HEK293 (cell line): ENCODE data around the gene METTL16.

Experiments
- CTCF ChIA-PET: fragments of 350-600 bp; formaldehyde crosslinking; extraction: SDS; loops from one replicate; lab custom pipeline; 2021; ENCODE audit warnings: antibody characterized with exemption; lab: Yijun Ruan, JAX
- POLR2A ChIA-PET: fragments of 300-600 bp; formaldehyde crosslinking; extraction: SDS; loops from one replicate; lab custom pipeline; 2020; ENCODE audit warnings: antibody characterized with exemption, inconsistent platforms; lab: Yijun Ruan, JAX
- H3K27ac ChIP-seq: fragments of 200-500 bp; sonication (Bioruptor generic); 2 replicates; pipeline ENCODE4 v1.5.1; 2014; ENCODE audit warnings: low read depth, low read length, control low read depth, inconsistent platforms; ENCODE audit errors: extremely low read depth
- H3K36me3 ChIP-seq, 2 experiments: fragments of 200-500 bp in 1 of 2; sonication (Bioruptor generic) in 1 of 2; 1 replicate in 1 of 2; 2 replicates in 1 of 2; pipeline ENCODE4 v1.5.1; 2014 to 2017; ENCODE audit warnings: inconsistent platforms in 2 of 2, low read length in 2 of 2; ENCODE audit not compliant: control insufficient read depth in 2 of 2, insufficient read depth in 1 of 2
- H3K4me1 ChIP-seq: fragments of 200-500 bp; sonication (Bioruptor generic); 2 replicates; pipeline ENCODE4 v1.5.1; 2014; ENCODE audit warnings: mild to moderate bottlenecking, low read length, inconsistent platforms; ENCODE audit not compliant: control insufficient read depth, insufficient read depth
- H3K4me3 ChIP-seq: 2 replicates; pipeline ENCODE4 v1.5.1; 2011; ENCODE audit warnings: low read depth, mild to moderate bottlenecking, control low read depth, low read length, moderate library complexity
- H3K9me3 ChIP-seq: fragments of 200-500 bp; sonication (Bioruptor generic); 2 replicates; pipeline ENCODE4 v1.5.1; 2014; ENCODE audit warnings: low read depth, low read length, inconsistent platforms; ENCODE audit not compliant: control insufficient read depth, insufficient read depth
- GLIS1 ChIP-seq: fragments of 450-650 bp; formaldehyde crosslinking; IDR thresholded peaks from 2 replicates; pipeline ENCODE4 v1.5.1; 2016; ENCODE audit warnings: missing biosample characterization, missing genetic modification characterization
- INSM2 ChIP-seq: fragments of 450-650 bp; formaldehyde crosslinking; IDR thresholded peaks from 2 replicates; pipeline ENCODE4 v1.5.1; 2016; ENCODE audit warnings: missing biosample characterization, missing genetic modification characterization
- MYNN ChIP-seq: fragments of 450-650 bp; formaldehyde crosslinking; IDR thresholded peaks from 2 replicates; pipeline ENCODE4 v1.5.1; 2016; ENCODE audit warnings: missing biosample characterization, missing genetic modification characterization, borderline replicate concordance
- OSR2 ChIP-seq: fragments of 450-650 bp; formaldehyde crosslinking; IDR thresholded peaks from 2 replicates; pipeline ENCODE4 v1.5.1; 2016; ENCODE audit warnings: missing biosample characterization, missing genetic modification characterization
- PATZ1 ChIP-seq: fragments of 450-650 bp; formaldehyde crosslinking; IDR thresholded peaks from 2 replicates; pipeline ENCODE4 v1.5.1; 2016; ENCODE audit warnings: missing biosample characterization, missing genetic modification characterization
- RBAK ChIP-seq: fragments of 450-650 bp; formaldehyde crosslinking; IDR thresholded peaks from 2 replicates; pipeline ENCODE4 v1.5.1; 2016; ENCODE audit warnings: missing biosample characterization, missing genetic modification characterization
- REPIN1 ChIP-seq: fragments of 450-650 bp; formaldehyde crosslinking; IDR thresholded peaks from 2 replicates; pipeline ENCODE4 v1.5.1; 2017; ENCODE audit warnings: missing biosample characterization, missing genetic modification characterization, low read depth
- SCRT2 ChIP-seq: fragments of 450-650 bp; formaldehyde crosslinking; IDR thresholded peaks from 2 replicates; pipeline ENCODE4 v1.5.1; 2016; ENCODE audit warnings: missing biosample characterization, missing genetic modification characterization
- ZNF211 ChIP-seq: fragments of 450-650 bp; formaldehyde crosslinking; IDR thresholded peaks from 2 replicates; pipeline ENCODE4 v1.5.1; 2016; ENCODE audit warnings: low read depth, missing biosample characterization, missing genetic modification characterization
- ZNF221 ChIP-seq: fragments of 450-650 bp; formaldehyde crosslinking; IDR thresholded peaks from 2 replicates; pipeline ENCODE4 v1.5.1; 2017; ENCODE audit warnings: missing biosample characterization, missing genetic modification characterization, borderline replicate concordance
- ZNF488 ChIP-seq: fragments of 450-650 bp; formaldehyde crosslinking; IDR thresholded peaks from 2 replicates; pipeline ENCODE4 v1.5.1; 2016; ENCODE audit warnings: missing biosample characterization, missing genetic modification characterization
- ZNF623 ChIP-seq: fragments of 450-650 bp; formaldehyde crosslinking; IDR thresholded peaks from 2 replicates; pipeline ENCODE4 v1.5.1; 2016; ENCODE audit warnings: missing biosample characterization, missing genetic modification characterization
- ZNF639 ChIP-seq: fragments of 450-650 bp; formaldehyde crosslinking; IDR thresholded peaks from 2 replicates; pipeline ENCODE4 v1.5.1; 2016; ENCODE audit warnings: missing biosample characterization, missing genetic modification characterization
- ZNF645 ChIP-seq: fragments of 450-650 bp; formaldehyde crosslinking; IDR thresholded peaks from 2 replicates; pipeline ENCODE4; 2016; ENCODE audit warnings: missing biosample characterization, missing genetic modification characterization
- ZNF677 ChIP-seq: fragments of 450-650 bp; IDR thresholded peaks from 2 replicates; pipeline ENCODE4 v1.5.0; 2018; ENCODE audit warnings: missing biosample characterization, mild to moderate bottlenecking, missing genetic modification characterization, moderate library complexity
- ZSCAN30 ChIP-seq: fragments of 450-650 bp; IDR thresholded peaks from 2 replicates; pipeline ENCODE4 v1.5.1; 2018; ENCODE audit warnings: missing biosample characterization, mild to moderate bottlenecking, missing genetic modification characterization, moderate library complexity
- ZSCAN4 ChIP-seq: fragments of 450-650 bp; formaldehyde crosslinking; IDR thresholded peaks from 2 replicates; pipeline ENCODE4 v1.5.1; 2017; ENCODE audit warnings: missing biosample characterization, missing genetic modification characterization

The METTL16 gene

GRCh38 chr17:2369039-2369438, 142.6 kb downstream of the METTL16 start (continued):
- TF ChIP-seq ZSCAN4 (no peak), INSM2 (tag by site-specific recombination) (no peak)

GRCh38 chr17:2368359-2368758, 143.3 kb downstream of the METTL16 start:
- H3K4me3 ChIP-seq = no peak overlapping the region
- ChIA-PET CTCF (interaction anchor here (1.3 to 8.6 kb wide), 6 partner anchors 9 to 123 kb away, joined by 5 to 63 read pairs (median 14); no protein-coding TSS in a partner anchor), POLR2A (no interaction called here)
- H3K4me1 ChIP-seq = no peaks in the 10 kb centered on the region; the same call in 1 of the 2 replicates
- H3K27ac ChIP-seq = no peak overlapping the region
- H3K9me3 ChIP-seq = no peaks in the 10 kb centered on the region
- TF ChIP-seq RBAK (tag by site-specific recombination) (no peak), ZNF623 (tag by site-specific recombination) (no peak), ZSCAN30 (tag by site-specific recombination) (no peak), ZNF677 (no peak), SCRT2 (no peak), ZNF211 (tag by site-specific recombination) (no peak), ZNF639 (tag by site-specific recombination) (no peak), MYNN (tag by site-specific recombination) (no peak), ZNF488 (no peak), ZNF221 (no peak), REPIN1 (tag by site-specific recombination) (no peak), OSR2 (tag by site-specific recombination) (no peak), GLIS1 (tag by site-specific recombination) (no peak), PATZ1 (tag by site-specific recombination) (no peak), ZNF645 (no peak)
- H3K36me3 ChIP-seq = peaks cover 0 to 55% of the 10 kb centered on the region in 2 experiments; a peak in 1 of 3 replicates
